ENCODE results near the gene VASH1. TPM values are rescaled to one million over a fixed set of nuclear protein-coding genes. Genes with fewer than 3 reads are reported as not detected.

Gene VASH1
- total RNA-seq, 2 experiments from 2014 or later, result 1.7 to 2.2 TPM

GRCh38 chr14:76715511-76716081 lies 45.7 kb upstream of the VASH1 start:
- Mint-ChIP-seq H3K27ac (no peak overlapping the region), H3K9me3 (no peaks in the 10 kb centered on the region), H3K4me3 (no peak overlapping the region), H3K36me3 (ENCODE audit: low read depth) (no peaks in the 10 kb centered on the region), H3K27me3 (peaks cover 8% of the 10 kb centered on the region), H3K4me1 (ENCODE audit: low read depth) (no peaks in the 10 kb centered on the region)
- CTCF ChIA-PET, result interaction anchor here (0.7 to 1.7 kb wide), 3 partner anchors 10 to 69 kb away, joined by 4 to 5 read pairs (median 4); no protein-coding TSS in a partner anchor
- DNase-seq, result no peak
- no peak for TF ChIP-seq CTCF (IDR thresholded peaks at IDR 0.05)
- intact Hi-C loops (cut with micrococcal nuclease), result loop anchor here (10.0 kb wide), 1 partner anchor 69 kb away; no protein-coding TSS in a partner anchor
- no peak for ATAC-seq
- POLR2A ChIA-PET, result interaction anchor here (0.6 to 1.1 kb wide), 2 partner anchors 8 to 16 kb away, joined by 3 to 4 read pairs; no protein-coding TSS in a partner anchor

GRCh38 chr14:76716285-76716684 lies 45.0 kb upstream of the VASH1 start:
- ChIA-PET CTCF (interaction anchor here (0.7 to 1.0 kb wide), 3 partner anchors 9 to 95 kb away, joined by 3 to 4 read pairs (median 4); no protein-coding TSS in a partner anchor), POLR2A (interaction anchor here (1.1 kb wide), 1 partner anchor 8 kb away, joined by 4 read pairs; no protein-coding TSS in a partner anchor)
- H3K4me3 Mint-ChIP-seq, result no peak overlapping the region
- H3K4me1 Mint-ChIP-seq (ENCODE audit: low read depth), result no peaks in the 10 kb centered on the region
- no peak for TF ChIP-seq CTCF (IDR thresholded peaks at IDR 0.05)
- intact Hi-C loops (cut with micrococcal nuclease), result loop anchor here (10.0 kb wide), 1 partner anchor 69 kb away; no protein-coding TSS in a partner anchor
- peaks cover 8% of the 10 kb centered on the region for H3K27me3 Mint-ChIP-seq
- ATAC-seq (no peak), DNase-seq (no peak)
- no peaks in the 10 kb centered on the region for H3K9me3 Mint-ChIP-seq
- H3K27ac Mint-ChIP-seq, result no peak overlapping the region
- H3K36me3 Mint-ChIP-seq (ENCODE audit: low read depth), result no peaks in the 10 kb centered on the region

GRCh38 chr14:76717508-76718290 lies 43.6 kb upstream of the VASH1 start:
- Mint-ChIP-seq H3K27me3 (peaks cover 8% of the 10 kb centered on the region), H3K4me1 (ENCODE audit: low read depth) (no peaks in the 10 kb centered on the region), H3K4me3 (no peak overlapping the region), H3K36me3 (ENCODE audit: low read depth) (no peaks in the 10 kb centered on the region), H3K9me3 (no peaks in the 10 kb centered on the region), H3K27ac (no peak overlapping the region)
- intact Hi-C loops (cut with micrococcal nuclease), result loop anchor here (10.0 kb wide), 1 partner anchor 67 kb away; no protein-coding TSS in a partner anchor
- ATAC-seq (no peak), DNase-seq (no peak)
- no peak for TF ChIP-seq CTCF (IDR thresholded peaks at IDR 0.05)
- ChIA-PET POLR2A (no interaction called here), CTCF (interaction anchor here (1.4 kb wide), 1 partner anchor 67 kb away, joined by 7 read pairs; no protein-coding TSS in a partner anchor)

- DNase-seq, result no peak
- CTCF ChIA-PET, result interaction anchor here (1.4 kb wide), 1 partner anchor 66 kb away, joined by 7 read pairs; no protein-coding TSS in a partner anchor
- no peaks in the 10 kb centered on the region for H3K4me1 Mint-ChIP-seq (ENCODE audit: low read depth)
- no peaks in the 10 kb centered on the region for H3K9me3 Mint-ChIP-seq
- H3K4me3 Mint-ChIP-seq, result no peak overlapping the region
- no peaks in the 10 kb centered on the region for H3K36me3 Mint-ChIP-seq (ENCODE audit: low read depth)
- TF ChIP-seq CTCF (IDR thresholded peaks at IDR 0.05), result no peak
- intact Hi-C loops (cut with micrococcal nuclease), result loop anchor here (10.0 kb wide), 1 partner anchor 66 kb away; no protein-coding TSS in a partner anchor
- no peak overlapping the region for H3K27ac Mint-ChIP-seq
- ATAC-seq, result no peak
- H3K27me3 Mint-ChIP-seq, result peaks cover 6% of the 10 kb centered on the region
- POLR2A ChIA-PET, result no interaction called here
These were observed 42.8 kb upstream of the VASH1 start for GRCh38 chr14:76718306-76719040.

Data from activated CD8-positive, alpha-beta T cell treated with anti-CD3 and anti-CD28 coated beads for 36 hours (primary cell).